DOHH2 (cell line): Measurements from ENCODE around the gene EVX1.

Source experiments
- H3F3A ChIP-seq: fragments of 200-600 bp; sonication (generic), shearing (Covaris generic); 2 replicates; pipeline ENCODE4 v1.6.0; 2016; ENCODE audit warnings: antibody characterized with exemption, mild to moderate bottlenecking; ENCODE audit not compliant: control insufficient read depth, insufficient read depth
- H3K27ac ChIP-seq: fragments of 200-600 bp; sonication (generic); 2 replicates; pipeline ENCODE4 v1.5.1; 2014; ENCODE audit warnings: low read depth, mild to moderate bottlenecking, low read length, moderate library complexity
- H3K27me3 ChIP-seq: fragments of 200-600 bp; sonication (generic); 2 replicates; pipeline ENCODE4 v1.6.1; 2014; ENCODE audit warnings: mild to moderate bottlenecking, low read length, mixed read lengths; ENCODE audit not compliant: control insufficient read depth
- H3K36me3 ChIP-seq: fragments of 200-600 bp; sonication (generic); 2 replicates; pipeline ENCODE4 v1.6.1; 2014; ENCODE audit warnings: mild to moderate bottlenecking, low read length, moderate library complexity, mixed read lengths; ENCODE audit not compliant: control insufficient read depth
- H3K4me1 ChIP-seq: fragments of 200-600 bp; sonication (generic); 2 replicates; pipeline ENCODE4 v1.6.1; 2014; ENCODE audit warnings: mild to moderate bottlenecking, low read length, mixed read lengths; ENCODE audit not compliant: control insufficient read depth
- H3K4me2 ChIP-seq: fragments of 200-600 bp; sonication (generic); 2 replicates; pipeline ENCODE4 v1.6.0; 2014; ENCODE audit warnings: mild to moderate bottlenecking, low read length, moderate library complexity
- H3K4me3 ChIP-seq: fragments of 200-600 bp; sonication (generic); 2 replicates; pipeline ENCODE4 v1.5.1; 2014; ENCODE audit warnings: mild to moderate bottlenecking, low read length, mixed read lengths
- H3K79me2 ChIP-seq: fragments of 200-600 bp; sonication (generic); 2 replicates; pipeline ENCODE4 v1.6.1; 2014; ENCODE audit warnings: mild to moderate bottlenecking, low read length, mixed read lengths; ENCODE audit not compliant: control insufficient read depth
- H3K9me2 ChIP-seq: fragments of 200-600 bp; sonication (generic); replicated peaks from 2 replicates; pipeline ENCODE4 v1.6.1; 2014; ENCODE audit warnings: mild to moderate bottlenecking, low read length, mixed read lengths; ENCODE audit not compliant: control insufficient read depth
- H3K9me3 ChIP-seq: fragments of 200-600 bp; sonication (generic); 2 replicates; pipeline ENCODE4 v1.6.1; 2014; ENCODE audit warnings: antibody characterized with exemption, low read length, mixed read lengths; ENCODE audit not compliant: control insufficient read depth, insufficient read depth
- H4K20me1 ChIP-seq: fragments of 200-600 bp; sonication (generic); 2 replicates; pipeline ENCODE4 v1.6.0; 2014; ENCODE audit warnings: low read depth, mild to moderate bottlenecking, antibody characterized with exemption, low read length, moderate library complexity; ENCODE audit not compliant: control insufficient read depth, insufficient read depth
- EZH2phosphoT487 ChIP-seq: fragments of 200-600 bp; sonication (generic); IDR thresholded peaks from 2 replicates; pipeline ENCODE4 v1.6.1; 2017; ENCODE audit warnings: borderline replicate concordance, mild to moderate bottlenecking, antibody characterized with exemption, low read length, moderate library complexity, mixed read lengths
- TF ChIP-seq, protein P1 (sequence below): fragments of 200-600 bp; sonication (generic); IDR thresholded peaks from one replicate; pipeline ENCODE4 v1.5.1; 2014; ENCODE audit warnings: antibody characterized with exemption, mild to moderate bottlenecking, low read depth, low read length; ENCODE audit not compliant: poor library complexity, severe bottlenecking

Gene EVX1

GRCh38 chr7:27249724-27250556 lies 7.3 kb downstream of the EVX1 start:
- H3K9me3 ChIP-seq: no peaks in the 10 kb centered on the region
- H3F3A ChIP-seq: no peaks in the 10 kb centered on the region
- no peaks in the 10 kb centered on the region for H3K36me3 ChIP-seq
- H4K20me1 ChIP-seq: no peaks in the 10 kb centered on the region
- 0 out of 2 replicates have a peak, but pooled peaks have one; percentile 11 for TF ChIP-seq EZH2phosphoT487
- TF ChIP-seq, protein P1, sequence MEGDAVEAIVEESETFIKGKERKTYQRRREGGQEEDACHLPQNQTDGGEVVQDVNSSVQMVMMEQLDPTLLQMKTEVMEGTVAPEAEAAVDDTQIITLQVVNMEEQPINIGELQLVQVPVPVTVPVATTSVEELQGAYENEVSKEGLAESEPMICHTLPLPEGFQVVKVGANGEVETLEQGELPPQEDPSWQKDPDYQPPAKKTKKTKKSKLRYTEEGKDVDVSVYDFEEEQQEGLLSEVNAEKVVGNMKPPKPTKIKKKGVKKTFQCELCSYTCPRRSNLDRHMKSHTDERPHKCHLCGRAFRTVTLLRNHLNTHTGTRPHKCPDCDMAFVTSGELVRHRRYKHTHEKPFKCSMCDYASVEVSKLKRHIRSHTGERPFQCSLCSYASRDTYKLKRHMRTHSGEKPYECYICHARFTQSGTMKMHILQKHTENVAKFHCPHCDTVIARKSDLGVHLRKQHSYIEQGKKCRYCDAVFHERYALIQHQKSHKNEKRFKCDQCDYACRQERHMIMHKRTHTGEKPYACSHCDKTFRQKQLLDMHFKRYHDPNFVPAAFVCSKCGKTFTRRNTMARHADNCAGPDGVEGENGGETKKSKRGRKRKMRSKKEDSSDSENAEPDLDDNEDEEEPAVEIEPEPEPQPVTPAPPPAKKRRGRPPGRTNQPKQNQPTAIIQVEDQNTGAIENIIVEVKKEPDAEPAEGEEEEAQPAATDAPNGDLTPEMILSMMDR: no peak
- H3K27me3 ChIP-seq: peaks cover 65% of the 10 kb centered on the region
- no peak overlapping the region for H3K4me3 ChIP-seq
- H3K4me1 ChIP-seq: no peaks in the 10 kb centered on the region
- H3K9me2 ChIP-seq: no peaks in the 10 kb centered on the region
- no peaks in the 10 kb centered on the region for H3K79me2 ChIP-seq
- H3K27ac ChIP-seq: no peak overlapping the region
- no peak overlapping the region for H3K4me2 ChIP-seq

DNA sequence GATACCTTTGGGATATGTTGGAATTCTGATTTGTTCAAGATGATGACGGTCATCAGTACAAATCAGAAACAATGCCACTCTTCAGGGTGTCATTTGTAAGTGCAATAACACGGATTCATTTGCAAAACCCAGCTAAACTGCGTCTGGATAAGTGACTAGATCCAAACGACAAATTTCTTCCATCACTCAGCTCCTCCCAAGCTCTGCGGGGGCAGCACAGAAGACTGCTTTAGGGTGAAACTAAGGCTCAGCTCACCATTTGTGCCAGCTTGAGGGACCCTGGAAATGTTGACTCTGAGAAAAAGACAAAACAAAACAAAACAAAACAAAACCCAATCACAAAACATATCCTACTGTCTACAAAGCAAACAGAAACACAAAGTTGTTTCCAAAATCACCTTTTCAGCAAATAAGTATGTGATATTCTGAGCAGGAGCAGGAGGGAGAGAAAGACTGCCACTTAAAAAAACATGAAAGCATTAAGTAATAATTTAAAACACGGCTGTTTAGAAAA lies 8.0 kb downstream of the EVX1 start:
- peaks cover 59% of the 10 kb centered on the region for H3K27me3 ChIP-seq
- no peaks in the 10 kb centered on the region for H4K20me1 ChIP-seq

DNA sequence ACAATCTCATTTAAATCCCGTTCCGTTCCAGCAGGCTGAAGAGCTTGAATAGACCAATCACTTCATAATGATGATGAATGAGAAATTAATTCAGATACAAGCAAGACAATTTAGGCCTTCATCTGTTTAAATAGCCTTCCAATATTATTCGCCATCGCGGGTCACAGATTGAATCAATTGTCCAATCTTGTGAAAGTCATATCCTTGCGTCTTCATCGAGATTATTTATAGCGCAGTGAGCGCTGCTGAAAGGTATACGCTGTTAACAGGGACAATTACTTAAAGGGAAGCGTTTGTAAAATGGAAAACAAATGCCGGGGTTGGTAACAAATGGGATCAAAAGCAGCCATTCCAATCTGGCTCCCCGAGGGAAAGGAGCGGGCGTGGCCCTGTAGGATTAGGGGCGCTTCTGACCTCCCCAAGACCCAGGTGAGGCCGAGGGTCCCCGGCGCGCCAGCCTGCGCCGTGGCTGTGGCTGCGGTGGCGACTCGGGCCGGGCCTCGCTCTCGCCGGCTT lies 8.6 kb downstream of the EVX1 start:
- Histone ChIP-seq H3K4me3 (no peak overlapping the region), H3K36me3 (no peaks in the 10 kb centered on the region), H3K27ac (no peak overlapping the region)

More for the DNA sequence above, 8.0 kb downstream of the EVX1 start:
- H3K27ac ChIP-seq: no peak overlapping the region
- no peaks in the 10 kb centered on the region for H3K79me2 ChIP-seq
- H3K4me1 ChIP-seq: no peaks in the 10 kb centered on the region
- H3K9me2 ChIP-seq: no peaks in the 10 kb centered on the region
- H3K9me3 ChIP-seq: no peaks in the 10 kb centered on the region
- no peak overlapping the region for H3K4me3 ChIP-seq
- H3K36me3 ChIP-seq: no peaks in the 10 kb centered on the region
- H3F3A ChIP-seq: no peaks in the 10 kb centered on the region
- H3K4me2 ChIP-seq: no peak overlapping the region
- TF ChIP-seq, protein P1: no peak
- TF ChIP-seq EZH2phosphoT487: peak; percentile 75

More for the DNA sequence above, 8.6 kb downstream of the EVX1 start:
- Histone ChIP-seq H3F3A (no peaks in the 10 kb centered on the region), H3K4me1 (no peaks in the 10 kb centered on the region), H4K20me1 (no peaks in the 10 kb centered on the region), H3K79me2 (no peaks in the 10 kb centered on the region), H3K4me2 (no peak overlapping the region), H3K27me3 (peaks cover 53% of the 10 kb centered on the region), H3K9me2 (no peaks in the 10 kb centered on the region), H3K9me3 (no peaks in the 10 kb centered on the region)
- TF ChIP-seq, protein P1: no peak
